Measurements from ENCODE around the gene TMPRSS9.

The TMPRSS9 gene

GRCh38 chr19:2341982-2342381, 18.1 kb upstream of the TMPRSS9 start (continued):
- TF ChIP-seq BCL11B (tag by site-specific recombination; IDR thresholded peaks at IDR 0.05; ENCODE audit: low read depth): no peak
- no peak for TF ChIP-seq ZBTB44 (tag by site-specific recombination; IDR thresholded peaks at IDR 0.05)
- no peak for TF ChIP-seq ZNF621 (tag by site-specific recombination; IDR thresholded peaks at IDR 0.05)
- no peak for TF ChIP-seq ZNF768 (tag by site-specific recombination; IDR thresholded peaks at IDR 0.05)
- TF ChIP-seq ZBTB20 (tag by site-specific recombination; IDR thresholded peaks at IDR 0.05): no peak

- CTCF ChIA-PET: no interaction called here
- TF ChIP-seq ELK4 (IDR thresholded peaks at IDR 0.05; ENCODE audit: borderline replicate concordance, low read depth, low read length) (no peak), ZNF558 (tag by site-specific recombination; IDR thresholded peaks at IDR 0.05) (no peak), MEIS1 (CRISPR knock-in tag; IDR thresholded peaks at IDR 0.05; ENCODE audit: borderline replicate concordance) (no peak), ZNF121 (tag by site-specific recombination; IDR thresholded peaks at IDR 0.05) (no peak), HIC1 (tag by site-specific recombination; IDR thresholded peaks at IDR 0.05) (no peak), ZNF530 (tag by site-specific recombination; IDR thresholded peaks at IDR 0.05; ENCODE audit: low read depth) (no peak), ZNF610 (tag by site-specific recombination; IDR thresholded peaks at IDR 0.05; ENCODE audit: borderline replicate concordance) (no peak), ZNF544 (tag by site-specific recombination; IDR thresholded peaks at IDR 0.05) (no peak), ZEB2 (tag by site-specific recombination; IDR thresholded peaks at IDR 0.05) (no peak), ZXDB (tag by site-specific recombination; IDR thresholded peaks at IDR 0.05) (no peak), CTCF (tag by site-specific recombination; IDR thresholded peaks at IDR 0.05) (no peak), WT1 (tag by site-specific recombination; IDR thresholded peaks at IDR 0.05) (no peak), ZNF654 (tag by site-specific recombination; IDR thresholded peaks at IDR 0.05; ENCODE audit: low read depth) (no peak), ZNF639 (tag by site-specific recombination; IDR thresholded peaks at IDR 0.05) (no peak), TCF7L2 (IDR thresholded peaks at IDR 0.05; ENCODE audit: borderline replicate concordance, low read depth, low read length) (no peak), ZNF510 (tag by site-specific recombination; IDR thresholded peaks at IDR 0.05; ENCODE audit: insufficient replicate concordance) (no peak), ZNF623 (tag by site-specific recombination; IDR thresholded peaks at IDR 0.05) (no peak), ZNF624 (tag by site-specific recombination; IDR thresholded peaks at IDR 0.05) (no peak), SP2 (tag by site-specific recombination; IDR thresholded peaks at IDR 0.05) (no peak)
- Histone ChIP-seq H3K4me3 (ENCODE audit: low read depth, low read length) (no peak overlapping the region), H3K9me3 (ENCODE audit: control insufficient read depth, insufficient read depth, low read depth, low read length) (no peaks in the 10 kb centered on the region), H3K27ac (ENCODE audit: extremely low read depth, low read depth, low read length) (no peak overlapping the region), H3K36me3 (ENCODE audit: control insufficient read depth in 2 of 2, insufficient read depth in 1 of 2, low read length in 2 of 2) (peaks cover 0 to 48% of the 10 kb centered on the region in 2 experiments; a peak in 2 of 3 replicates), H3K4me1 (ENCODE audit: control insufficient read depth, insufficient read depth, low read length) (no peaks in the 10 kb centered on the region)
- POLR2A ChIA-PET: no interaction called here
Observed at GRCh38 chr19:2342656-2343288, 17.3 kb upstream of the TMPRSS9 start.

All from HEK293 (cell line).